Upper lobe of left lung (tissue), 4 donors: ENCODE measurements around the gene HAP1.

Experiments used
- CTCF ChIP-seq, 6 experiments: fragments of 450-650 bp in 4 of 6; fragments of 200-600 bp in 2 of 6; sonication (generic) in 2 of 6; IDR thresholded peaks; one replicate each; pipeline ENCODE4 v1.5.1; 2016 to 2019; ENCODE audit warnings: antibody characterized with exemption in 6 of 6
- EP300 ChIP-seq, 4 donors: sonication (generic); formaldehyde crosslinking; IDR thresholded peaks; one replicate each; pipeline ENCODE4 v1.5.1; 2017; ENCODE audit warnings: antibody characterized with exemption in 4 of 4, control low read depth in 2 of 4
- POLR2A ChIP-seq, 4 donors: fragments of 450-650 bp; IDR thresholded peaks; one replicate each; pipeline ENCODE4 v1.5.1; 2016 to 2017; ENCODE audit warnings: antibody characterized with exemption in 4 of 4, mild to moderate bottlenecking in 2 of 4

DNA sequence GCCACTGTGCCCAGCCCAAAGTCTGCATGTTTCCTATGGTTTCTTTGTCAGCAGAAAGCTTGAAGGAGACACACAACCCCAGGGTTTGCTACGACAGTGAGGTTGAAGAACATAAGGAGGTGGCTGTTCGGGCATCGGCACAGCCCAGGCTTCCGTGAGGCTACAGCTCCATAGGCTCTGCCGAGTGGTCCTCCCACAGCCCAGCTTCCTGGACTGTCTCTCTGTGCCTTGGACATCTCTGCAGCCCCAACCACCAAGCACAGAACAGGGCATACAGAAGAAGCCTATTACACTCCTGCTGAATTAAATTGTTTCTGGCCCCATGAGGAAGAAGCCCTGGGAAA lies 3.2 kb upstream of the HAP1 start:
- no peak for TF ChIP-seq CTCF (IDR thresholded peaks at IDR 0.05)
- TF ChIP-seq POLR2A (IDR thresholded peaks at IDR 0.05), result no peak
- TF ChIP-seq EP300 (IDR thresholded peaks at IDR 0.05), result no peak
